NCI-H345 (cell line): ENCODE measurements around the gene SIGLEC1.

Experiments
- DNase-seq: peaks from one replicate; lab custom pipeline; 2025; lab: John Stamatoyannopoulos, UW

SIGLEC1 gene

GRCh38 chr20:3712279-3712873, at the start of gene SIGLEC1:
Gene SIGLEC1 (minus strand): TSS chr20:3712600. CDS start chr20:3707128, 5,472 bp downstream.
- DNase-seq, result no peak

GRCh38 chr20:3760655-3761348, 48.4 kb upstream of the SIGLEC1 start:
- no peak for DNase-seq

GRCh38 chr20:3759884-3760283, 47.5 kb upstream of the SIGLEC1 start:
- DNase-seq, result no peak

GRCh38 chr20:3759316-3759823, 47.0 kb upstream of the SIGLEC1 start:
- no peak for DNase-seq

- no peak for DNase-seq
Observed at GRCh38 chr20:3758566-3758965, 46.2 kb upstream of the SIGLEC1 start.

GRCh38 chr20:3757268-3757667, 44.9 kb upstream of the SIGLEC1 start:
- no peak for DNase-seq

- no peak for DNase-seq
Observed at GRCh38 chr20:3755814-3756480, 43.5 kb upstream of the SIGLEC1 start.

GRCh38 chr20:3755269-3755668, 42.9 kb upstream of the SIGLEC1 start:
- no peak for DNase-seq

- no peak for DNase-seq
Observed at GRCh38 chr20:3754276-3754630, 41.9 kb upstream of the SIGLEC1 start.

- no peak for DNase-seq
Observed at GRCh38 chr20:3753501-3754275, 41.3 kb upstream of the SIGLEC1 start.

GRCh38 chr20:3753098-3753497, 40.7 kb upstream of the SIGLEC1 start:
- DNase-seq, result peak; percentile 41

- no peak for DNase-seq
Observed at GRCh38 chr20:3752386-3752759, 40.0 kb upstream of the SIGLEC1 start.

GRCh38 chr20:3751675-3752385, 39.4 kb upstream of the SIGLEC1 start:
- peak; percentile 75 for DNase-seq

- no peak for DNase-seq
Observed at GRCh38 chr20:3751305-3751674, 38.9 kb upstream of the SIGLEC1 start.

GRCh38 chr20:3749689-3750531, 37.5 kb upstream of the SIGLEC1 start:
- DNase-seq, result peak; percentile 77

GRCh38 chr20:3749087-3749688, 36.8 kb upstream of the SIGLEC1 start:
- no peak for DNase-seq

GRCh38 chr20:3748073-3748472, 35.7 kb upstream of the SIGLEC1 start:
- DNase-seq, result no peak

- DNase-seq, result no peak
Observed at GRCh38 chr20:3747471-3747870, 35.1 kb upstream of the SIGLEC1 start.

- DNase-seq, result no peak
Observed at GRCh38 chr20:3745686-3746173, 33.3 kb upstream of the SIGLEC1 start.
